Measurements from ENCODE around the gene CNOT10.

The CNOT10 gene

GRCh38 chr3:32706348-32707025 lies 21.5 kb downstream of the CNOT10 start:
- peak; percentile 1 for DNase-seq (ENCODE audit: low read depth)
- TF ChIP-seq CTCF (IDR thresholded peaks at IDR 0.05; ENCODE audit: low read depth, low read length, missing control alignments) = no peak
- in situ Hi-C loops (cut with HindIII; ENCODE audit: low sequenced_read_pairs) = no loop called here
- no peak overlapping the region for H3K4me3 ChIP-seq (ENCODE audit: low read depth, low read length)

- DNase-seq (ENCODE audit: low read depth) = no peak
- in situ Hi-C loops (cut with HindIII; ENCODE audit: low sequenced_read_pairs) = no loop called here
- no peak overlapping the region for H3K4me3 ChIP-seq (ENCODE audit: low read depth, low read length)
- no peak for TF ChIP-seq CTCF (IDR thresholded peaks at IDR 0.05; ENCODE audit: low read depth, low read length, missing control alignments)
Measured at GRCh38 chr3:32707026-32707370, 22.0 kb downstream of the CNOT10 start.

- no peak for DNase-seq (ENCODE audit: low read depth)
- in situ Hi-C loops (cut with HindIII; ENCODE audit: low sequenced_read_pairs) = no loop called here
- TF ChIP-seq CTCF (IDR thresholded peaks at IDR 0.05; ENCODE audit: low read depth, low read length, missing control alignments) = no peak
- H3K4me3 ChIP-seq (ENCODE audit: low read depth, low read length) = no peak overlapping the region
Measured at GRCh38 chr3:32708672-32709283, 23.8 kb downstream of the CNOT10 start.

DNA sequence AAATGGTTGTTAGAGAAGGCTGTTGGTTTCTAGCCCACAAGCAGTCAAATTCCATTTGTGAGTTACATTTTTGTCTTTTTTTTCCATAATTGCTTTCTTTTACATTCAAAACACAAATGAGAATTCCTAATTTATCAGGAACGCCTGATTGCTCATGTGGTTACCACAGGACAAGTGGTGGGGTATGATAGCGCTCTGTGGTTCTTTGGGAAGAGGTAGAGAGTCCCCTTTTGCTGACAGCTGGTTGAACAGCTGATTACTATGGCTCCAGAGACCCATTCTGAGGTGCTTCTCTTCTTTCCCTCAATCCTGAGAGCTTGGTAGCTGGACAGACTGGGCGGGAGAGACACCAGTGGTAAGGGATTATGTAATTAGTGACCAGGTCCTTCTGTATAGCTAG lies 24.4 kb downstream of the CNOT10 start:
- no peak for TF ChIP-seq CTCF (IDR thresholded peaks at IDR 0.05; ENCODE audit: low read depth, low read length, missing control alignments)
- no peak overlapping the region for H3K4me3 ChIP-seq (ENCODE audit: low read depth, low read length)
- in situ Hi-C loops (cut with HindIII; ENCODE audit: low sequenced_read_pairs) = no loop called here
- DNase-seq (ENCODE audit: low read depth) = no peak

DNA sequence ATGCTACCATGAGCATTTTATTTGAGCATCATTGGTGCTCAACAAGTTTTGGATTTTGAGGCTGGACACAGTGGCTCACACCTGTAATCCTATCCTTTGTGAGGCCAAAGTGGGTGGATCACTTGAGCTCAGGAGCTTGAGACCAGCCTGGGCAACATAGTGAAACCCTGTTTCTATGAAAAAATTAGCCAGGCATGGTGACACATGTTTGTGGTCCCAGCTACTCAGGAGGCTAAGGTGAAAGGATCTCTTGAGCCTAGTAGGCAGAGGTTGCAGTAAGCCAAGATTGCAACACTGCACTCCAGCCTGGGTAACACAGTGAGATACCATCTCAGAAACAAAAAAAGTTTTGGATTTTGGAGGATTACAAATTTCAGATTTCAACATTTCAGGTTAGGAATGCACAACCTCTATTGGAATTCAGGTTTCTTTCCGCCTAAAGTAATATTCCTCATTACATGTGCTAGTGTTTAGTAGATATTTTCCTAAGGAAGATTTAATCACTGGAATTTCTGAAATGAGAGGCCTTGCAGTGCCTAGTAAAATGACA lies 27.6 kb downstream of the CNOT10 start:
- DNase-seq (ENCODE audit: low read depth) = no peak
- in situ Hi-C loops (cut with HindIII; ENCODE audit: low sequenced_read_pairs) = no loop called here
- H3K4me3 ChIP-seq (ENCODE audit: low read depth, low read length) = no peak overlapping the region
- TF ChIP-seq CTCF (IDR thresholded peaks at IDR 0.05; ENCODE audit: low read depth, low read length, missing control alignments) = no peak

GRCh38 chr3:32713181-32713580 lies 28.2 kb downstream of the CNOT10 start:
- DNase-seq (ENCODE audit: low read depth) = no peak
- TF ChIP-seq CTCF (IDR thresholded peaks at IDR 0.05; ENCODE audit: low read depth, low read length, missing control alignments) = no peak
- in situ Hi-C loops (cut with HindIII; ENCODE audit: low sequenced_read_pairs) = no loop called here
- H3K4me3 ChIP-seq (ENCODE audit: low read depth, low read length) = no peak overlapping the region
